Measurements from ENCODE around the gene MAN2A1.

MAN2A1 gene

GRCh38 chr5:109899163-109899535 is 209.4 kb downstream of the MAN2A1 start:
- no peaks in the 10 kb centered on the region for H3K36me3 ChIP-seq (ENCODE audit: insufficient read depth, low read length)
- H3K9me2 ChIP-seq (ENCODE audit: low read depth, low read length) = no peaks in the 10 kb centered on the region
- H3K9me3 ChIP-seq (ENCODE audit: low read length) = 0 out of 2 replicates have a peak, but pooled peaks cover 1% of the 10 kb centered on the region
- no peak overlapping the region for H3K4me3 ChIP-seq (ENCODE audit: low read depth, low read length, poor library complexity, severe bottlenecking)
- no peaks in the 10 kb centered on the region for H3K27me3 ChIP-seq (ENCODE audit: insufficient read depth, low read length)
- no peak overlapping the region for H3K27ac ChIP-seq (ENCODE audit: low read depth, low read length, poor library complexity, severe bottlenecking)
- H3K4me2 ChIP-seq (ENCODE audit: low read length) = no peak overlapping the region
- TF ChIP-seq CTCF (IDR thresholded peaks at IDR 0.05; ENCODE audit: low read length) (no peak), EZH2 (IDR thresholded peaks at IDR 0.05; ENCODE audit: borderline replicate concordance, low read length) (no peak)
- H2AFZ ChIP-seq (ENCODE audit: low read length) = no peak overlapping the region
- no peak overlapping the region for H3K9ac ChIP-seq (ENCODE audit: low read length)
- no peaks in the 10 kb centered on the region for H4K20me1 ChIP-seq (ENCODE audit: insufficient read depth, low read length)
- no peaks in the 10 kb centered on the region for H3F3A ChIP-seq (ENCODE audit: insufficient read depth, low read length)
- no peaks in the 10 kb centered on the region for H3K79me2 ChIP-seq (ENCODE audit: insufficient read depth, low read length)
- peaks cover 23% of the 10 kb centered on the region for H3K4me1 ChIP-seq (ENCODE audit: insufficient read depth, low read length, severe bottlenecking)

DNA sequence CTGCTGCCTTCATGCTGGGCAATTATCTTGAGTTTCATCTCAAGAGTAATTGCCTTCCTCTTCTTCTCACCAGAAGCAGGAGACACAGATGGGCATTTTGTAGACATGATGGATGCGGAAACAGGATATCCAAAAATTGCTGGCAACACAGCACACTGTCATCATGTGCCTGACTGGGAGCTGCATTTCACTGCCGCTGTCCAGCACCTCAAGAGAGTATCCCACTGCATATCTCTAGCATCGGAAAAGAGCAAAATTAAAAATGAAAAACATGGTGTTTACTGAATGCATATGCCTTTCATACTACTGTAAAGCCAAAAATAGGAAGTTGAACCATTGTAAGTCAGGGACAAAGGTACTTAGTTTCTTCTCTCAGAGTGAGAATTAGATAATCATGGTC is 210.7 kb downstream of the MAN2A1 start:
- Histone ChIP-seq H3F3A (ENCODE audit: insufficient read depth, low read length) (no peaks in the 10 kb centered on the region), H3K9ac (ENCODE audit: low read length) (no peak overlapping the region), H4K20me1 (ENCODE audit: insufficient read depth, low read length) (no peaks in the 10 kb centered on the region), H3K9me2 (ENCODE audit: low read depth, low read length) (no peaks in the 10 kb centered on the region), H3K27ac (ENCODE audit: low read depth, low read length, poor library complexity, severe bottlenecking) (peak overlapping the region; percentile 50), H3K79me2 (ENCODE audit: insufficient read depth, low read length) (no peaks in the 10 kb centered on the region), H3K36me3 (ENCODE audit: insufficient read depth, low read length) (no peaks in the 10 kb centered on the region), H3K4me2 (ENCODE audit: low read length) (peak overlapping the region; percentile 41; the same call in 1 of the 2 replicates), H3K9me3 (ENCODE audit: low read length) (no peaks in the 10 kb centered on the region), H3K4me1 (ENCODE audit: insufficient read depth, low read length, severe bottlenecking) (peaks cover 23% of the 10 kb centered on the region), H2AFZ (ENCODE audit: low read length) (no peak overlapping the region), H3K27me3 (ENCODE audit: insufficient read depth, low read length) (no peaks in the 10 kb centered on the region), H3K4me3 (ENCODE audit: low read depth, low read length, poor library complexity, severe bottlenecking) (no peak overlapping the region)
- TF ChIP-seq CTCF (IDR thresholded peaks at IDR 0.05; ENCODE audit: low read length) = no peak
- TF ChIP-seq EZH2 (IDR thresholded peaks at IDR 0.05; ENCODE audit: borderline replicate concordance, low read length) = no peak

DNA sequence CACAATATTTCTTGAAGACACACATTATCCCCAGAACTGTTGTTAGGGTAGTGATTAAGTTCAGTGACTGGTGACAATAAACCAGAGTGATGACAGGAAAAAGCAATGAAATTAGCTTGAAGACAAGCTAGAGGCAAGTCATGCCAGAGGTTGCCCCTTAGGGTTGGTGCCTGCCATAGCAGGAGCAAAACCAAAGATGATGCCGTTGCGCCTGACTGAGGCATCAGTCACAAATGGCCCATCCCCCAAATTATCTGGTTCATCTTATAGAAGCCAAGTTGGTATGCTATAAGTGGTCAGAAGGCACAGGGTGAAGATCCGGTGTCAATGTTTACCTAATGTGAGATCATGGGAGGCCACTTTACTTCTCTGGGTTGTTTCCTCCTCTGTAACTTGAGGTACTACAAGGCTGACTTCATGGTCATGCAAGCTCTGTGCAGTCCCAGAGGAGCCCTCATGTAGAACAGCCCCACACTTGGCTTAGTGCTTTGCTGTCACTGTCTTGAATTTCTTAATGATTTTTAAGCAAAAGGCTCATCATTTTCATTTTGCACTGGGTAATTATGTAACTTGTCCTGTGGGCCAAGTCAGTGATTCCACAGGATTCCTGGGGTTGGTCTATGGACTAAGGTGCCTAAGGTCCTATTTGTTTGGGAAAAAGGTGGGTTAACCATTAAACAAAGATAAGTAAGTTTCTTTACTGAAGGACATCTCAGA is 211.3 kb downstream of the MAN2A1 start:
- Histone ChIP-seq H3K4me1 (ENCODE audit: insufficient read depth, low read length, severe bottlenecking) (peaks cover 23% of the 10 kb centered on the region), H3K27me3 (ENCODE audit: insufficient read depth, low read length) (no peaks in the 10 kb centered on the region), H3K36me3 (ENCODE audit: insufficient read depth, low read length) (no peaks in the 10 kb centered on the region), H3K27ac (ENCODE audit: low read depth, low read length, poor library complexity, severe bottlenecking) (peak overlapping the region; percentile 50), H3K9me2 (ENCODE audit: low read depth, low read length) (no peaks in the 10 kb centered on the region), H3K79me2 (ENCODE audit: insufficient read depth, low read length) (no peaks in the 10 kb centered on the region), H3K4me2 (ENCODE audit: low read length) (peak overlapping the region; percentile 41), H2AFZ (ENCODE audit: low read length) (0 out of 2 replicates have a peak overlapping the region, but pooled peaks have one; percentile 1), H3K9me3 (ENCODE audit: low read length) (no peaks in the 10 kb centered on the region), H3K9ac (ENCODE audit: low read length) (no peak overlapping the region; the same call in 1 of the 2 replicates), H4K20me1 (ENCODE audit: insufficient read depth, low read length) (no peaks in the 10 kb centered on the region), H3F3A (ENCODE audit: insufficient read depth, low read length) (no peaks in the 10 kb centered on the region), H3K4me3 (ENCODE audit: low read depth, low read length, poor library complexity, severe bottlenecking) (no peak overlapping the region)
- TF ChIP-seq CTCF (IDR thresholded peaks at IDR 0.05; ENCODE audit: low read length) (no peak), EZH2 (IDR thresholded peaks at IDR 0.05; ENCODE audit: borderline replicate concordance, low read length) (no peak)
